GM19463 (cell line): Measurements from ENCODE around the gene KCNJ8.
"Not testable (repeated sequence)": the region's sequence is repeated elsewhere in the genome, so short reads cannot be mapped to it uniquely, and the experiment has no call there.

Source experiments
- ATAC-seq: cut with Tn5 transposase; IDR thresholded peaks from one replicate; pipeline ENCODE4 v1.9.1; 2021; ENCODE audit warnings: mild to moderate bottlenecking, moderate library complexity; ENCODE audit not compliant: unreplicated experiment

Gene KCNJ8

DNA sequence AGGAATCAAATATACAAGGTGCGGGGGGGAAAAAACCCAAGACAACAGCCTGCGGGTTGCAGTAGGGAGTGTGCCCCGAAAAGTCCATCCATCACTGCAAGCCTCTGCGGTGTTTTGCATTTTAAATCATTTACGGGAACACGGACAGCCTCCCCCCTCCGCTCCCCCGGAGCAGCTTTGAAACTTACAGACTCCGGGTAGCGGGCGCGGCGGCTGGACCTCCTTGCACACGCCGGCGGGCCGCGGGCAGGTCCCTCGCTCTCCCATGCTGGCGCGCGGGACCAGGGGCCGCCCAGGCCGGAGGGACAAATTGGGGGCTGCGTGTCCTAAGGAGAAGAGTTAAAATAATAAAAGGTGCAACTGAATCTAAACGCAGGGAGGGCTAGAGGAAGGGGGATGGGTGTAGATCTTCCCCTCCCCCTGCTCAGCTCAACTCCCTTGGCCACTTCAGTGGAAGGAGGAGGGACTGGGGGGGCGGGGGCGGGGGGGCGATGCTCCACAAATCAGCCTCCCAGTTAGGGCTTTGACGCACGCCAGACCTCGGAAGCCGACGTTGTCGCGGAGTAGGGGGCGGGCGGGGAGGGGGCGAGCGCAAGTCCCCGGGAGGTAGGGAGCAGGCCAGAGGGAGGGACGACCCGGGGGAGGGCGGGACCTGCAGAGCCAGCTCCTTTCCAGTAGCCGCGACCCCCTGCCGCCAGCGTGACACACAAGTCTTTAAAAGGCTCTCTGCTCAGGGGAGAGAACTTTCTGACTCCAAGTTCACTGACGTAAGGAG lies at the start of gene KCNJ8:
Gene KCNJ8, minus strand, starts transcription at position 349 of the 775 bp plus-strand sequence. CDS start 1,090 bp downstream, outside the sequence.
- no peak for ATAC-seq

DNA sequence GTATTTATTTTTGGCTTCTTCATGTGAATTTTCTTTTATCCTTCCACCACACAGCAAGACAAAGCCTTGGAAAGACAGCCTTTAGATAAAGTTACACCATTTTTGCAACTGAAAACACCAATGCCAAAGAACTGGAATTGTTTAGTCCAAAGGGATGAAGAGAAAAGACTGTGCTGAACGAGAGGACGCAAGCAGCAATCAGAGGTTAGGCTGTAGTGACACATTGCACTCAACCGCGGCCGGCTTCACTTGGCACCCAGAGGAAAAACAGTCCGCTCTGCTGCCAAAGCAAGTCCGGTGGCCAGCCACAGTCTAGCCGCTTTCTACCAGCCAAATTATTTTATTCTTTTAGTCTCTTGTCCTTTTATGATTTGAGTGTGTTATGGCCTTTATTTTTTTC lies 49.1 kb upstream of the KCNJ8 start:
- no peak for ATAC-seq

DNA sequence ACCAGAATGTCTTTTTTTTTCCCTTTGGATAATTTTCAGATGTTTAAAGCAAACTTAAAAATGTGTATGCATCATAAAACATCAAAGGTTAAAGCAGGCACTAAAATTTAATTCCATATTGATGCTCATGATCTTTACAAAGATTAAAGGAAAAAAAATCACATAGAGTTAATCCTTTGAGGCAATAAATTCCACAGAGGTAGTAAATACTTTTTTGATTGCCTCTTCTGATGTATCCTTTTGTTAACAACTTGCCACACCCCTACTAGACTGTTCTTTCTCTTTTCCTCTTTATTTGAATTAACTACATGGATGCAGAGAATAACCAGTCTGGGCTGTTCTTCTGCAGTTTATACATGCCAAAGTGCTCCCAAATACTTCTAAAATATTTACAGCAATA lies 45.2 kb upstream of the KCNJ8 start:
- no peak for ATAC-seq

DNA sequence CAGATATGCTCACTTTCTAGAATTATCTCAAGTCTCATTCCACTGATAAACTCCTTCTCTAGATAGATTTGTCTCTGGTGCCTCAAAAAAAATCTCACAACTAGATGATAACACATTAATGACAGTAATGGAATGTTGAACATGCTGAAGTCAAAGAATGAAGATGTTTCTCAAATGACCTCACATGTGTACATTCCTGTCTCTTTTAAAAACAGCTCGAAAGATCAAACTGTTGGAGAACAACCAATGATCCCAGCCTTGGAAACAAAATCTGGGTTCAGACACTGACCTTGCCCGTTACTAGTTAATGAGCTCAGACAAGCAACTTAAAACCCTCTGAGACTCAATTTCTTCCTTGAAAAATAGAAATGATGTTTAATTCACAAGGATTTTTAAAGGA lies 44.7 kb upstream of the KCNJ8 start:
- ATAC-seq: no peak

DNA sequence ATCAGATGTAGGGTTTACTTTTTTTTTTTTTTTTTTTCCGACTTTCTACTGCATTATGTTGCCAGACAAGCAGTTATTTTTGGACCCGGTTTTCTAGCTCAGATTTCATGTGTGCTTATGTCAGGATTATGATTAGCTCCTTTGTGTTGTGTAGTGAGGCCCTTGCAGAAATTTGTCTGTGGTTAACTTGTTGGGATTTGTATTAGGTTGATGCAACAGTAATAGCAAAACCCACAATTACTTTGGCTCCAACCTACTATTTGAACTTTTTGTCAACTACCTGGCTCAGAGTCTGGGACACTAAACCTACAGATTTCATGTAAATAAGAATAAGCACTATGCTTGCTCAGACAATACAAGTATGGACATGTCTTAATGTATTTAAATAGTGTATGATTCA lies 44.1 kb upstream of the KCNJ8 start:
- no peak for ATAC-seq

DNA sequence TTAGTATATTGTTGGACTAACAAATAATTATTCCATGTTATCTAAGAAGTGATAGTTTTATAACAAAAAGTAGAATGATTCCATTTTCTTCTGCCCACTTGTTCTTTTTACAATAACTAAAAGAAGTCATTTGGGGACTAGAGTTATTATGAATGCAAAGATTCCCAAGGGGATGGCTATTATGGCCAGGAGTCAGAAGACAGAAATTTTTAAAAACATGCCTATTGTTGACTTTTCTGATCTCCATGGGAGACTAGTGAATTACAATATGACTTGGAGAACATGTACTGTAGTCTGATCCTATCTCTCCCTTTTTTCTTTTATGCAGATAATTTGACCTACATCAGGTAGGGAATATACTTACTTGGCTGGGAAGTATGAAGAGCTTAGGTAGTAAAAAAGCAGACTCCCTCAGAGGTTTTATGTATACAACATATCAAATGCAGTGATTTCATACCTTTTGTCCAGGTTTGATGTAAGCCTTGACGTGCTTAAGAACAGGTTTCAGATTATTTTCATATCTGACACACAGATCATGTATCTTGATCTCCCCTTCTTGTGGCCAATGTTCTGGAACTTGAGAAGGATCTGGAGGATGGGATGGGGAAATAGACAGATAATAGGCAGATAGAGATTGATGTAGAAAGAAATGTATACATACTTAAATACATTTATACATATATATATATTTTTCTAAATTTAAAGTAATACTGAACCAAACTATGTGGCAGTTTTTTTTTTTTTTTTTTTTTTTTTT lies 41.0 kb upstream of the KCNJ8 start:
- ATAC-seq: no peak

DNA sequence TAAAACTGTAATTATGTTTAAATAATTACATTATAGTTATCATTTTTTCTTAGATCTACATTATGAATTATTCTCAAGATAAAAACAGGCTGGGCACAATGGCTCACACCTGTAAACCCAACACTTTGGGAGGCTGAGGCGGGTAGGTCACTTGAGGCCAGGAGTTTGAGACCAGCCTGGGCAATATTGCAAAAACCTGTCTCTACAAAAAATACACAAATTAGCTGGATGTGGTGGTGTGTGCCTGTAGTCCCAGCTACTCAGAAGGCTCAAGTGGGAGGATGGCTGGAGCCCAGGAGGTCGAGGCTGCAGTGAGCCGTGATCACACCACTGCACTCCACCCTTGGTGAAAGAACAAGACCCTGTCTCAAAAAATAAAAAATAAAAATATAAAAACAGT lies 40.3 kb upstream of the KCNJ8 start:
- no peak for ATAC-seq

DNA sequence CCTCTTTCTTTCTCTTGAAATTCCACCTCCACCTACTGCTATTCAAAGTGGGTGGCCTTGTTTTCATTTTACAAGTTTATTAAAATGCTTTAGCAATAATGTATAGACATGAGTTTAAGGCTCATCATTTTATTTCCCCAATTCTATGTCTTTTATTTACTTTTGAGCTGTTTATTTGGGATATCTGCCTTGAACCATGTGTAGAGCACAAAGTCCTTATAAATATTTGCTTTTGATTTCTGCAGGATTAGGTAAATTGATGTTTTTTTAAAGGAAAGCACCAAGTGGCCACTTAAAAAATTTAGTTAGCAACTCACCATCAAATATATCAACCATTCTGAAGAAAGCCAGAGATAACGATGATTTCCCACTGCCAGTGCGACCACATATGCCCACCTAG lies 39.8 kb upstream of the KCNJ8 start:
- no peak for ATAC-seq

DNA sequence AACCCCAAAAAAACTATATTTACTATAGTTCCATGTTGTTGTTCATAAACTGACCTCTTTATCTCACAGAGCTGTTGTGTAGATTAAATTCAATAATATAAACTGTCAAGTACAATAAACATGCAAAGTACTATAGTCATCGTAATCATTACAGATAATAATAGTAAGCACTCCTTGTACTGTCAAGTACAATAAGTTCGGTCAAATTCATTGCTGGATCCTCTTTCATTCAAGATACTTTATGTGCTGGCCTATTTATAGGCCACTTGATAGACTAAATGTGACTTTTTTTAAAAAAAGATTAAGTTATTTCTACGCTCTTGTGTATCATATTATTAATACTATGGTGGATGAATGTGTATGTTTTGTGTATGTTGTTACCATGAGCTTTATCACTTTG lies 39.2 kb upstream of the KCNJ8 start:
- ATAC-seq: no peak

DNA sequence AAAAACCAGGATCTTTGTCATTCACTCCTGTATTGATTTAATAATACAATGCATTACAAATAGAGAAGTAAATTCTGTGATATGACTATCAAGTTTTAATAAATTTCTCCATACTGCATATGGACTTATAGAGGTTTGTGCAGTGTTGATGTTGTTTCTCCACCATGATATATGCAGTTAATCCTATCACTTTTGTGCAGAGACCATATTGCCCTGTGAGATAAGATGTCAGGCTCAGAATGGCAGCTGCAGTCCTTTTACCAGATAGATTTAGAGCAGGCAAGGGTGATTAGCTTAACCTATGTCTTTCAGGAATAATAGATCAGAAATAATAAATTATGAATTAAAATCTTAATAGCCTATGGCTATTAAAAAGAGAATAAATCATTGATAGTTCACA lies 38.6 kb upstream of the KCNJ8 start:
- no peak for ATAC-seq

DNA sequence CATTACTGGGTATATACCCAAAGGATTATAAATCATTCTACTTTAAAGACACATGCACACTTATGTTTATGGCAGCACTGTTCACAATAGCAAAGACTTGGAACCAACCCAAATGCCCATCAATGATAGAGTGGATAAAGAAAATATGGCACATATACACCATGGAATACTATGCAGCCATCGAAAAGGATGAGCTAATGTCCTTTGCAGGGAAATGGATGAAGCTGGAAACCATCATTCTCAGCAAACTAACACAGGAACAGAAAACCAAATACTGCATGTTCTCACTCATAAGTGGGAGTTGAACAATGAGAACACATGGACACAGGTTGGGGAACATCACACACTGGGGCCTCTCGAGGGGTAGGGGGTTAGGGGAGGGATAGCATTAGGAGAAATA lies 37.8 kb upstream of the KCNJ8 start:
- ATAC-seq: not testable (repeated sequence)

DNA sequence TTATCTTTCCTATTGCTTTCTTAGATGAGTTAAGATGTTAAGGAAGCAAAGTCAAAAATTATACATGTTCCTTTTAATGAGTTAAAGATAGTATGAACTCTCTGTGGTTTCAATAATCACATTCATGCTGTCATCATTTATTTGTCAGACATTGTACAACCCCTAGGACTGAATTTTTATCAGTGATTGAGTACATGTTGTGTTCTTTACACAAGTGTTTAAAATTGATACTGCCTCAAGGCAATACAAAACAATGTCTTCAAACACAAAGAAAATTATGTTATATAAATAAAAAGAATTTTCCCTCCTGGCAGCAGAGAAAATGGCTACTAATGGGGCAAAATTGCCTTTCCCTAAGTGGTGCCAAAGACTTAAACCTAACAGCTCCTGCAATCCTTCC lies 34.6 kb upstream of the KCNJ8 start:
- no peak for ATAC-seq

DNA sequence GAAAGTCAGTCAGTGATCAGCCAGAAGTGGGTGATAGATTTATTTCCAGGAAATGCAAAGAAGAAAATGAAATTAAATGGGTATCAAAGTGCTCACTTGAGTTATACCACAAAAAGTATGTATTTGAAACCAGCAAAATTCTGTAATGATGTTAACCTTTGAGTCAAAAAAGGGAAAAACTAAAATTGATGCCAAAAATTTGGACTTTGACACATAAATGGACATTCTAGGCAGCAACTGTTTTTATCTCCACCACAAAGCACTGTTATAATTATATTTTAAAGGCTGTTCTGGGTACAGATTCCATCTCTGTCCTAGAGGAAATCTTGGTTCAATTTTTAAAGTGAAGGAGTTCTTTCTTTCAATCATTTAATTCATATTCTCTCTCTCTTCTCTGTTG lies 31.7 kb upstream of the KCNJ8 start:
- ATAC-seq: no peak

DNA sequence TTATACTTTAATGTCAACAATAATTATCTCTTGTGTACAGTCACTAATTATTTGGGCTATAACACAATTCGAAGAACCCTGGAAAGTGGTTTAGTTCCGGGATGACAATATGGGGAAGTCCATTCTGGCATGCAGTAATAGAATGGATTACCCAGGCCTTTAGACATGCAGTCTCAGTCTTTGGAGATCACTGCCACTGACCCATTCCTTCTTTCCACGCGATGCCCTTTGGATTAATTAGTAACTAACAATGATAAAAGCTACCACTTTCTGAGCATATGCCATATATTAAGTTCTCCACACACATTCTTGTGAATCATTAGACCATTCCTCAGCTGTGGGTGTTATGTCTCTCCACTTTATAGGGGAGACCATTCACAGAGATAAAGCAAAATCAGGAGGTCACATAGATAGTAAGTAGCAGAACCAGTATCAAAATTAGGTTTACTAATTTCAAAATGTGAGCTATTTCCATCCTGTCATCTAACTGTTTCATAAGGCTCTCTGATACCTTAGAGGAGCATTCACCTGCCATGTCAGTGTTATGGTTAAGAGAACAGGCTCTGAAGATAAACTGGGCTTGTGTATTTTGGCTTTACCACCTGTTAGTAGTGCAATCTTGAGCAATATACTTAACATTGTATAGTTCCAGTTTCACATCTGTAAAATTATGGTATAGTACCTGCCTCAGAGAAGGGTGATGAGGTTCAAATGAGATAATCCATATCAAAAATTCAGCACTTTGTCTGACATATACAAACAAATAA lies 27.2 kb upstream of the KCNJ8 start:
- ATAC-seq: no peak

DNA sequence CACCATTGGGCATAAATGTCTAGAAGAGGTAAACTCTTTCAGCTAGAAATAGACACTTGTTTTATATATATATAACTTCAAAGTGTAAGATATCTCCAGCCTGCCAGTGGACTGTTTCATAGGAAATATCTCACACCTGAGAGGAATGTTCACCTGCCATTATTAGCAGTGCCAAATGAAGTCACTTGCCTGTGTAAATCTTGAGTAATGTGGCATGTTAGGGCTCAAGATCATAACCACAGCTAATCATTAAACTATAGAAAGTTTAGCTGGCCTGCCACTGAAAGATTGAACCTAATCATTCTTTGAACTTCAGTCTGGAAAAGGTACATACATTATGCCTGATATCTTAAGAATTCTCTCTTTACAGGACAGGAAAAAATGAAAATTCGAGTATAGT lies 25.5 kb upstream of the KCNJ8 start:
- ATAC-seq: no peak

DNA sequence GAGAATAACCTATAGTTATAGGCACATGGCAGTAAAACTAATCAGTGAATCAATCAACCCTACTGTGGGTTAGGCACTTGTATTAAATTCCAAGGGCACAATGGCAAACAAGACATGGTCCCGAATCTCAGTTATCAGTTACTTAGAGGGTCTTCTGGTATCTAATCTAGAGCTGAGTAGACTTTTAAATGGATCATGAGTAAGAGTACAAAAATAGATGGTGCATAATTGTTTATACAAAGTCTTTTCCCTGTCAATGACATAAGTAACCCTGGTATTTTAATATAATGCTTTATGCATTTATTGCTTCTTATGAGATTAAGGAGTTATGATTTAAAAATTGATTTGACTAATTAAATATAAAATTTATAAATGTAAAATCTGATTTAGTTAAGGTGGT lies 23.0 kb upstream of the KCNJ8 start:
- no peak for ATAC-seq

DNA sequence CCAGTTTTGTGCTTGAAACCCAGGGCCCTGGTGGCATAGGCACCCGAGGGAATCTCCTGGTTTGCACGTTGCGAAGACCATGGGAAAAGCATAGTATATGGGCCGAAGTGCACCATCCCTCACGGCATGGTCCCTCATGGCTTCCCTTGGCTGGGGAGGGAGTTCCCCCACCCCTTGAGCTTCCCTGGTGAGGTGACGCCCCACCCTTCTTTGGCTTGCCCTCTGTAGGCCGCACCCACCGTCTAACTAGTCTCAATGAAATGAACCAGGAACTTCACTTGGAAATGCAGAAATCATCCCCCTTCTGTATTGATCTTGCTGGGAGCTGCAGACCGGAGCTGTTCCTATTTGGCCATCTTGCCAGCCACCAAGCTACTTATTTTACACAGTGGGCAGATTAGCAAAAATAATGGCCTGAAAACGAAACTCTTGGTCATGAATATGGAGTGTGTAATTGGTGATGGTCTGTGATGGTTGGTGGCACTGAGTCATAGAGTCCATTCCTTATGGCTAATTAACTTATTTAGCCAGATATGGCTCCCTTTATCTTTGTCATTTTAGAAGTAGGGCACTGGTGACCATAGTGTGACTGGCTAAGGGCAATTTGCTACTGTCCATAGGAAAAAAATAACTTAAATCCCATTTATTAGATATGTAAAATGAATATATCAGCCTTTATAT lies 21.3 kb upstream of the KCNJ8 start:
- ATAC-seq: no peak

DNA sequence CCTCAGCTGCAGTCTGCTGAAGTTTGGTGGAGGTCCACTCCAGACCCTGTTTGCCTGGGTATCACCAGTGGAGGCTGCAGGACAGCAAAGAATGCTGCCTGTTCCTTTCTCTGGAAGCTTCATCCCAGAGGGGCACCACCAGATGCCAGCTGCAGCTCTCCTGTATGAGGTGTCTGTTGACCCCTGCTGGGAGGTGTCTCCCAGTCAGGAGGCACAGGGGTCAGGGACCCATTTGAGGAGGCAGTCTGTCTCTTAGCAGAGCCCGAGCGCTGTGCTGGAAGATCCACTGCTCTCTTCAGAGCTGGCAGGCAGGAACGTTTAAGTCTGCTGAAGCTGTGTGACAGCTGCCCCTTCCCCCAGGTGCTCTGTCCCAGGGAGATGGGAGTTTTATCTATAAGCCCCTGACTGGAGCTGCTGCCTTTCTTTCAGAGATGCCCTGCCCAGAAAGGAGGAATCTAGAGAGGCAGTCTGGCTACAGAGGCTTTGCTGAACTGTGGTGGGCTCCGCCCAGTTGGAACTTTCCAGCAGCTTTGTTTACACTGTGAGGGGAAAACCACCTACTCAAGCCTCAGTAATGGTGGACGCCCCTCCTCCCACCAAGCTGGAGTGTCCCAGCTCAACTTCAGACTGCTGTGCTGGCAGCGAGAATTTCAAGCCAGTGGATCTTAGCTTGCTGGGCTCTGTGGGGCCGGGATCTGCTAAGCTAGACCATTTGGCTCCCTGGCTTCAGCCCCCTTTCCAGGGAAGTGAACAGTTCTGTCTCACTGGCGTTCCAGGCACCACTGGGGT lies 20.5 kb upstream of the KCNJ8 start:
- not testable (repeated sequence) for ATAC-seq

DNA sequence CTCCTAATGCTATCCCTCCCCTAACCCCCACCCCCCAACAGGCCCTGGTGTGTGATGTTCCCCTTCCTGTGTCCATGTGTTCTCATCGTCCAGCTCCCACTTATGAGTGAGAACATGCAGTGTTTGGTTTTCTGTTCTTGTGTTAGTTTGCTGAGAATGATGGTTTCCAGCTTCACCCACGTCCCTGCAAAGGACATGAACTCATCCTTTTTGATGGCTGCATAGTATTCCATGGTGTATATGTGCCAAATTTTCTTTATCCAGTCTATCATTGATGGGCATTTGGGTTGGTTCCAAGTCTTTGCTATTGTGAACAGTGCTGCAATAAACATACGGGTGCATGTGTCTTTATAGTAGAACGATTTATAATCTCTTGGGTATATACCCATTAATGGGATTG lies 15.2 kb upstream of the KCNJ8 start:
- not testable (repeated sequence) for ATAC-seq
